ENCODE measurements around the gene DYNC2H1.

DNA sequence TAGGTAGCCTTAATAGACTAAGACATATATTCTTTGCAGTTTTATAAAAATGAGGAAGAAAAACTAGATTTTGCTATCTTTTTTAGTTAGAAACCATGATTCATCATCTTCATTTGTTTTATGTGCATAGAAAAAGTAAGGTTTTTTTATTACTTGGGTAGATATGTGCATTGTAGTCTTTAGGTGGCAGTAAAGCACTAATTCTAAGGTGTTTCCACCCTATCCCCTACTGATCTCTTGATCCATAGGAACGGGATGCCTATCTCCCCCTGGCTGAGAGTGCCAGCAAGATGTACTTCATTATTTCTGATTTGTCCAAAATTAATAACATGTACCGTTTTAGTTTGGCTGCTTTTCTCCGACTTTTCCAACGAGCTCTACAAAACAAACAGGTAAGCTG, 148.1 kb downstream of the DYNC2H1 start:
- TF ChIP-seq HDGF (IDR thresholded peaks at IDR 0.05; ENCODE audit: borderline replicate concordance), result no peak
- no peak for TF ChIP-seq FOXK2 (IDR thresholded peaks at IDR 0.05)
- no peak for TF ChIP-seq L3MBTL2 (conservative IDR thresholded peaks at IDR 0.05)

Data from HEK293T (cell line).